GM12878 (cell line): ENCODE measurements around the gene PTCD1. TPM values are rescaled to one million over a fixed set of nuclear protein-coding genes. Genes with fewer than 3 reads are reported as not detected.

Source experiments
- BCL11A ChIP-seq: IDR thresholded peaks from 2 replicates; pipeline ENCODE4 v1.6.1; 2011; ENCODE audit warnings: low read depth, low read length
- DPF2 ChIP-seq: fragments of 450-650 bp; IDR thresholded peaks from 2 replicates; pipeline ENCODE4 v1.6.1; 2017; ENCODE audit warnings: mild to moderate bottlenecking
- EP300 ChIP-seq, 2 experiments: fragments of 150-350 bp in 1 of 2; IDR thresholded peaks; 2 replicates each; pipeline ENCODE4 v1.6.1; 2011 to 2012; ENCODE audit warnings: low read depth in 2 of 2, low read length in 2 of 2, borderline replicate concordance in 1 of 2, improper control_type of control experiment in 1 of 2, inconsistent platforms in 1 of 2; ENCODE audit not compliant: control insufficient read depth in 1 of 2
- HDAC6 ChIP-seq: fragments of 200-600 bp; sonication (generic); IDR thresholded peaks from one replicate; pipeline ENCODE4 v1.8.0; 2017; ENCODE audit warnings: antibody characterized with exemption; ENCODE audit not compliant: unreplicated experiment
- IRF3 ChIP-seq: fragments of 450-650 bp; IDR thresholded peaks from 2 replicates; pipeline ENCODE4 v1.6.1; 2014; ENCODE audit warnings: mild to moderate bottlenecking
- JUNB ChIP-seq: IDR thresholded peaks from 2 replicates; pipeline ENCODE4 v1.6.1; 2016; ENCODE audit warnings: antibody characterized with exemption, mild to moderate bottlenecking
- KAT2A ChIP-seq: conservative IDR thresholded peaks from 2 replicates; pipeline ENCODE4 v1.6.1; 2011; ENCODE audit warnings: low read depth, low read length; ENCODE audit not compliant: control insufficient read depth
- MAX ChIP-seq: IDR thresholded peaks from 2 replicates; pipeline ENCODE4 v1.6.1; 2012; ENCODE audit warnings: low read depth, low read length, improper control_type of control experiment
- MTA2 ChIP-seq: fragments of 450-650 bp; IDR thresholded peaks from 2 replicates; pipeline ENCODE4 v1.6.1; 2016; ENCODE audit warnings: low read depth, mild to moderate bottlenecking, moderate library complexity
- POLR2A ChIP-seq: IDR thresholded peaks from 2 replicates; pipeline ENCODE4 v1.6.1; 2011; ENCODE audit warnings: low read depth, mild to moderate bottlenecking, low read length
- SIN3A ChIP-seq: IDR thresholded peaks from 2 replicates; pipeline ENCODE4 v1.6.1; 2012; ENCODE audit warnings: low read depth, low read length, improper control_type of control experiment
- SUZ12 ChIP-seq: fragments of 200-600 bp; sonication (generic); IDR thresholded peaks from one replicate; pipeline ENCODE4 v1.6.1; 2018; ENCODE audit warnings: antibody characterized with exemption, mild to moderate bottlenecking; ENCODE audit not compliant: unreplicated experiment
- YY1 ChIP-seq: IDR thresholded peaks from 2 replicates; pipeline ENCODE4 v1.6.1; 2011; ENCODE audit warnings: low read depth, mild to moderate bottlenecking, low read length
- ZBTB33 ChIP-seq: fragments of 450-650 bp; IDR thresholded peaks from 2 replicates; pipeline ENCODE4 v1.6.1; 2017; ENCODE audit warnings: mild to moderate bottlenecking
- ZBTB4 ChIP-seq: fragments of 450-650 bp; formaldehyde crosslinking; IDR thresholded peaks from 2 replicates; pipeline ENCODE4 v1.4.0; 2022; ENCODE audit warnings: mild to moderate bottlenecking, moderate library complexity
- ZNF207 ChIP-seq: fragments of 450-650 bp; IDR thresholded peaks from 2 replicates; pipeline ENCODE4 v1.6.1; 2014; ENCODE audit warnings: antibody characterized with exemption, mild to moderate bottlenecking, borderline replicate concordance
- ZNF384 ChIP-seq: IDR thresholded peaks from 2 replicates; pipeline ENCODE4 v1.6.1; 2012; ENCODE audit warnings: low read depth, mild to moderate bottlenecking, low read length, improper control_type of control experiment, borderline replicate concordance
- polyA plus RNA-seq, 11 experiments: library from polyadenylated mRNA; depleted of rRNA in 4 of 11; unstranded in 6 of 11; stranded (reverse) in 5 of 11; fragments of >200 nt; fragmentation: Nextera tagmentation in 4 of 11; fragmentation: Illumina TruSeq in 1 of 11; extraction: Ambion mirVana in 4 of 11; extraction: Trizol in 1 of 11; gene quantifications; 1 replicate in 1 of 11; 2 replicates in 10 of 11; pipeline versions ENCODE4 v1.2.1 to v1.2.3, GENCODE V29; 2011 to 2016; ENCODE audit warnings: inconsistent platforms in 2 of 11, missing spikeins in 2 of 11, low read depth in 1 of 11
- total RNA-seq, 4 experiments: library from RNA; depleted of rRNA in 3 of 4; stranded (reverse); fragments of >200 nt in 3 of 4; fragmentation: Illumina TruSeq in 1 of 4; extraction: Trizol in 1 of 4; gene quantifications; 2 replicates each; pipeline versions ENCODE4 v1.2.1 to v1.2.3, GENCODE V29; 2013 to 2021
- TF ChIP-seq, protein P1 (sequence below): IDR thresholded peaks from 2 replicates; pipeline ENCODE4 v1.6.1; 2012; ENCODE audit warnings: low read depth, low read length, improper control_type of control experiment
- TF ChIP-seq, protein P2 (sequence below): fragments of 450-650 bp; IDR thresholded peaks from 2 replicates; pipeline ENCODE4 v1.6.1; 2018; ENCODE audit warnings: borderline replicate concordance, mild to moderate bottlenecking; ENCODE audit not compliant: partially characterized antibody

Gene PTCD1
- total and polyA plus RNA-seq, 10 of the 15 experiments (the other 5 are each of a cell fraction or from before 2014, with no cell fraction given): 0.26 to 9.7 (median 5.0) TPM

- TF ChIP-seq MTA2 (no peak), SIN3A (peak; percentile 86), SUZ12 (no peak), DPF2 (peak; percentile 71), MAX (peak; percentile 54; the same call in 1 of the 2 replicates), HDAC6 (no peak), KAT2A (no peak), ZNF207 (no peak; the same call in none of the 2 replicates), POLR2A (peak; percentile 89), YY1 (peak; percentile 90), ZBTB4 (CRISPR knock-in tag) (no peak), BCL11A (no peak), ZNF384 (no peak), ZBTB33 (no peak), EP300 (IDR thresholded peaks at IDR 0.05; ENCODE audit: borderline replicate concordance in 1 of 2, control insufficient read depth in 1 of 2, low read depth in 2 of 2, low read length in 2 of 2) (no peak), JUNB (no peak), IRF3 (no peak)
- TF ChIP-seq, protein P1, sequence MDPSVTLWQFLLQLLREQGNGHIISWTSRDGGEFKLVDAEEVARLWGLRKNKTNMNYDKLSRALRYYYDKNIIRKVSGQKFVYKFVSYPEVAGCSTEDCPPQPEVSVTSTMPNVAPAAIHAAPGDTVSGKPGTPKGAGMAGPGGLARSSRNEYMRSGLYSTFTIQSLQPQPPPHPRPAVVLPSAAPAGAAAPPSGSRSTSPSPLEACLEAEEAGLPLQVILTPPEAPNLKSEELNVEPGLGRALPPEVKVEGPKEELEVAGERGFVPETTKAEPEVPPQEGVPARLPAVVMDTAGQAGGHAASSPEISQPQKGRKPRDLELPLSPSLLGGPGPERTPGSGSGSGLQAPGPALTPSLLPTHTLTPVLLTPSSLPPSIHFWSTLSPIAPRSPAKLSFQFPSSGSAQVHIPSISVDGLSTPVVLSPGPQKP: peak; percentile 60; the same call in 1 of the 2 replicates
- TF ChIP-seq, protein P2, sequence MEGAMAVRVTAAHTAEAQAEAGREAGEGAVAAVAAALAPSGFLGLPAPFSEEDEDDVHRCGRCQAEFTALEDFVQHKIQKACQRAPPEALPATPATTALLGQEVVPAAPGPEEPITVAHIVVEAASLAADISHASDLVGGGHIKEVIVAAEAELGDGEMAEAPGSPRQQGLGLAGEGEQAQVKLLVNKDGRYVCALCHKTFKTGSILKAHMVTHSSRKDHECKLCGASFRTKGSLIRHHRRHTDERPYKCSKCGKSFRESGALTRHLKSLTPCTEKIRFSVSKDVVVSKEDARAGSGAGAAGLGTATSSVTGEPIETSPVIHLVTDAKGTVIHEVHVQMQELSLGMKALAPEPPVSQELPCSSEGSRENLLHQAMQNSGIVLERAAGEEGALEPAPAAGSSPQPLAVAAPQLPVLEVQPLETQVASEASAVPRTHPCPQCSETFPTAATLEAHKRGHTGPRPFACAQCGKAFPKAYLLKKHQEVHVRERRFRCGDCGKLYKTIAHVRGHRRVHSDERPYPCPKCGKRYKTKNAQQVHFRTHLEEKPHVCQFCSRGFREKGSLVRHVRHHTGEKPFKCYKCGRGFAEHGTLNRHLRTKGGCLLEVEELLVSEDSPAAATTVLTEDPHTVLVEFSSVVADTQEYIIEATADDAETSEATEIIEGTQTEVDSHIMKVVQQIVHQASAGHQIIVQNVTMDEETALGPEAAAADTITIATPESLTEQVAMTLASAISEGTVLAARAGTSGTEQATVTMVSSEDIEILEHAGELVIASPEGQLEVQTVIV: peak; percentile 65
Measured at GRCh38 chr7:99438573-99439480, at the start of gene PTCD1, which contains the start of gene CPSF4 (continued).
